ENCODE measurements around the gene SIVA1. TPM values are rescaled to one million over a fixed set of nuclear protein-coding genes. Genes with fewer than 3 reads are reported as not detected.

Gene SIVA1
- total RNA-seq, 1 donor from 2014 or later, result 30.5 TPM

DNA sequence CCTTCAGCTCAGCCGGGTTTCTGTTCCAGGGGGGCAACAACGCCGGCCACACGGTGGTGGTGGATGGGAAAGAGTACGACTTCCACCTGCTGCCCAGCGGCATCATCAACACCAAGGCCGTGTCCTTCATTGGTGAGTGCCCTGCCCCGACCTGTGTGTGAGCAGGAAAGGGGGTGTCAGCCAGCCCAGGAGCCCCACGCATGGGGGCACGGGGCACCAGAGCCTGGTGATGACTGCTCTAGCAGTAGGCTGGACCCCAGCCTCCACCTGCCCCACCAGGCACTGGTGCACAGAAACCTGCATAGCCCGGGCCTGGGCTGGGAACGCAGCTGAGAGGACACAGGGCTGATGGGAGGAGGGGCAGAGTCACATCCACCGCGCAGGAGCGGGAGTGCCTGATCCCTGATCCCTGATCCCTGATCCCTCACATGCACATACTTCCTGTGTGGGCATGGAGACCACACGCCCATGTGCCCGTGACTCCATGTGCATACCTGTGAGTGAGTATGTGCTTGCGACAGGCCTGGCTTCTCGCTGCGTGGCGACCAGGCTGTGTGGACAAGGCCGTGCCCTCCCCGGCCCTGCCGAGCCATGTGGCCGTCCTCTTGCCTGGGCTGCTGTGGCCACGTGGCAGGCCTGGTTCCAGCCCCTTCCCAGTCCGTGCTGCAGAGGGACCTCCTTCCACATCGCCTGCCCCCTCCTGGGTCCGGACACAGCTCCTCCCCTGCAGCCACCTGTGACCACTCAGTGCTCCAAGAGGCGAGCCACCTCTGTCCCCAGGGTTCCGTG, 17.8 kb upstream of the SIVA1 start:
- Mint-ChIP-seq H3K36me3 (ENCODE audit: unreplicated experiment) (no peaks in the 10 kb centered on the region), H3K27ac (ENCODE audit: unreplicated experiment) (no peak overlapping the region), H3K27me3 (ENCODE audit: unreplicated experiment) (peaks cover 3% of the 10 kb centered on the region), H3K9me3 (ENCODE audit: unreplicated experiment) (peaks cover 10% of the 10 kb centered on the region), H3K4me1 (ENCODE audit: low read depth, unreplicated experiment) (no peaks in the 10 kb centered on the region), H3K4me3 (ENCODE audit: unreplicated experiment) (no peak overlapping the region)
- no peak for DNase-seq
- TF ChIP-seq, protein P1, sequence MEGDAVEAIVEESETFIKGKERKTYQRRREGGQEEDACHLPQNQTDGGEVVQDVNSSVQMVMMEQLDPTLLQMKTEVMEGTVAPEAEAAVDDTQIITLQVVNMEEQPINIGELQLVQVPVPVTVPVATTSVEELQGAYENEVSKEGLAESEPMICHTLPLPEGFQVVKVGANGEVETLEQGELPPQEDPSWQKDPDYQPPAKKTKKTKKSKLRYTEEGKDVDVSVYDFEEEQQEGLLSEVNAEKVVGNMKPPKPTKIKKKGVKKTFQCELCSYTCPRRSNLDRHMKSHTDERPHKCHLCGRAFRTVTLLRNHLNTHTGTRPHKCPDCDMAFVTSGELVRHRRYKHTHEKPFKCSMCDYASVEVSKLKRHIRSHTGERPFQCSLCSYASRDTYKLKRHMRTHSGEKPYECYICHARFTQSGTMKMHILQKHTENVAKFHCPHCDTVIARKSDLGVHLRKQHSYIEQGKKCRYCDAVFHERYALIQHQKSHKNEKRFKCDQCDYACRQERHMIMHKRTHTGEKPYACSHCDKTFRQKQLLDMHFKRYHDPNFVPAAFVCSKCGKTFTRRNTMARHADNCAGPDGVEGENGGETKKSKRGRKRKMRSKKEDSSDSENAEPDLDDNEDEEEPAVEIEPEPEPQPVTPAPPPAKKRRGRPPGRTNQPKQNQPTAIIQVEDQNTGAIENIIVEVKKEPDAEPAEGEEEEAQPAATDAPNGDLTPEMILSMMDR (IDR thresholded peaks at IDR 0.05; ENCODE audit: partially characterized antibody, unreplicated experiment), result no peak

DNA sequence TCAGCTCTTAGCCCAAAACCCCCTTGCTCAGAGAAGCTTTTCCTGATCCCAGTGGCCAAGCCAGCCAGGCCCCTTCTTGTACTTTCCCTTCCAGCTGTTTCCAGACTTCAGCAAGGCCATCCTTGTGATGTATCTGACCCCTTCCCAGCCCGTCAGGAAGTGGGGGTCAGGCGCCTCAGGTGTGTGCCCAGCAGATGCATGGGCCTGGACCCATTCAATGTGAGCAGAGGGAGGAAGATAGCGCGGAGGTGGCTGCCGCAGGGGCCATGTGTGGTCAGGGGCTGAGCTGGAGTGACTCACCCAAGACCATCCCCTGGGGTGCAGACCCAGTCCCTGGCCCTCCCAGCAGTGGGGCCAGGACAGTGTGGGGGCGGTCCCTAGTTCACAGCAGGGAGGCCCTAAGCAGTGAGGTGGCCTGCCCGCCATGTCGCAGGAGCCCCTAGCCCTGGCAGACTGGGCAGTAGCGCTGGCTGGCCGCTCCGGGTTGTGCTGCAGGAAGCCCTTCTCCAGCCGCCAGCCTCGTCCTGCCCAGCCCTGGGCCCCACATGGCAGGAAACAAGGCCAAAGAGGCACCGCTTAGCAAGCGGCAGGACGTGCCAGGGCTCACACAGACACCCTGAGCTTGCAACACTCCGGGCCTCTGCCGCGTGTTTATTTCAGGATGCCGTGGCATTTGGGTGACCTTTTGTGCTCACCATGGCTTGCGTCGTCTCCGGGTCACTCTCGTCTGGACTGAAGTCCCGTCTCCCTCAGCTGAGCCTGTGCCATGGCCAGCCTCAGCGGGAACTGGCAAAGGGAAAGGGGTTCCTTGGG, 16.9 kb upstream of the SIVA1 start:
- Mint-ChIP-seq H3K36me3 (ENCODE audit: unreplicated experiment) (no peaks in the 10 kb centered on the region), H3K27me3 (ENCODE audit: unreplicated experiment) (peaks cover 5% of the 10 kb centered on the region), H3K9me3 (ENCODE audit: unreplicated experiment) (peaks cover 9% of the 10 kb centered on the region), H3K4me1 (ENCODE audit: low read depth, unreplicated experiment) (no peaks in the 10 kb centered on the region), H3K4me3 (ENCODE audit: unreplicated experiment) (no peak overlapping the region), H3K27ac (ENCODE audit: unreplicated experiment) (no peak overlapping the region)
- DNase-seq, result no peak
- TF ChIP-seq, protein P1 (IDR thresholded peaks at IDR 0.05; ENCODE audit: partially characterized antibody, unreplicated experiment), result no peak

DNA sequence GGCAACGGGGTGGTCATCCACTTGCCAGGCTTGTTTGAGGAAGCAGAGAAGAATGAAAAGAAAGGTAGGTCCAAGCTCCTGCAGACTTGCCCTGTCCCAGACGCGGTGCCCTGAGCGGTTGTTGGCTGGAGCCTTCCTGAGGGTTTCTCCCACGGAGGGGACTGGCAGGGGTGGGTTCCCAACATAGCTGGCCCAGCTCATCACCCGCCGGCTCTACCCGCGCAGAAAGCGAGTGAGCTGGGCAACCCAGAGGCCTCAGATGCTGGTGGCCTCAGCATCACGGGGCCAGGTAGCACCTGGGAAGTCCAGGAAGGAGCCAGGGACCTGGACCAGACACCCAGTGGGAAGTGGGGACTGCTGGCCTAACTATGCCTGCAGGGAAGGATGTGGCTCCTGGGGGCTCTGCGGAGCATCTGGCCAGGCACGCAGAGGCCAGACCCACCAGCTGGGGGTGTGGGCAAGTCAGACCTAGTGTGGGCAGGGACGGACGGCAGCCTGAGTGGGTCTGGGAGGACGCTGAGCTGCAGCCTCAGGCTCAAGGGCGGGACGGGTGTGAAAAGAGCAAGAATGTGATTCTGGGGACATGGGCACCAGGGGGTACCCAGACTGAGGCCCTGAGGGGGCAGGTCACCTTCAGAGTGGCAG, 14.4 kb upstream of the SIVA1 start:
- Mint-ChIP-seq H3K4me1 (ENCODE audit: low read depth, unreplicated experiment) (peaks cover 3% of the 10 kb centered on the region), H3K27ac (ENCODE audit: unreplicated experiment) (no peak overlapping the region), H3K36me3 (ENCODE audit: unreplicated experiment) (no peaks in the 10 kb centered on the region), H3K27me3 (ENCODE audit: unreplicated experiment) (peaks cover 9% of the 10 kb centered on the region), H3K4me3 (ENCODE audit: unreplicated experiment) (no peak overlapping the region), H3K9me3 (ENCODE audit: unreplicated experiment) (peaks cover 8% of the 10 kb centered on the region)
- DNase-seq, result no peak
- TF ChIP-seq, protein P1 (IDR thresholded peaks at IDR 0.05; ENCODE audit: partially characterized antibody, unreplicated experiment), result no peak

DNA sequence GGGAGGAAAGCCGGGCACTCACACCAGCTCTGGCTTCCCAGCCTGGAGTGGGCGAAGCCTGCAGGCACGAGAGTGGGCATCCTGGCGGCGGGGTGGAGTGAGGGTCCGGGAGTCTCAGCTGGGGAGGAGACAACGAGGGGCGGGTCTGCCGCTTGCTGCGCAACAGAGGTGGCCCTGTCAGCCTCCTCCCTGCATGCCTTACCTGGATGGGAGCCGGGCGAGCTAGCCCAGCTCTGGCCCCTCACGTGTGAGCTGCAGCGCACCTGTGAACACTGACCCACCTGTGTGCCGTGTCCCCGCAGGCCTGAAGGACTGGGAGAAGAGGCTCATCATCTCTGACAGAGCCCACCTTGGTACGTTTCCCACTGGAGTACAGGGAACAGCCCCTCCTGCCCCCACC, 13.9 kb upstream of the SIVA1 start:
- Mint-ChIP-seq H3K27me3 (ENCODE audit: unreplicated experiment) (peaks cover 9% of the 10 kb centered on the region), H3K27ac (ENCODE audit: unreplicated experiment) (no peak overlapping the region), H3K4me3 (ENCODE audit: unreplicated experiment) (no peak overlapping the region), H3K36me3 (ENCODE audit: unreplicated experiment) (no peaks in the 10 kb centered on the region), H3K9me3 (ENCODE audit: unreplicated experiment) (peaks cover 8% of the 10 kb centered on the region), H3K4me1 (ENCODE audit: low read depth, unreplicated experiment) (peaks cover 3% of the 10 kb centered on the region)
- TF ChIP-seq, protein P1 (IDR thresholded peaks at IDR 0.05; ENCODE audit: partially characterized antibody, unreplicated experiment), result no peak
- DNase-seq, result no peak
